Measurements from ENCODE around the gene MLH3. TPM values are rescaled to one million over a fixed set of nuclear protein-coding genes. Genes with fewer than 3 reads are reported as not detected.

The MLH3 gene
- total RNA-seq, 1 donor from 2014 or later, result 18.2 TPM

DNA sequence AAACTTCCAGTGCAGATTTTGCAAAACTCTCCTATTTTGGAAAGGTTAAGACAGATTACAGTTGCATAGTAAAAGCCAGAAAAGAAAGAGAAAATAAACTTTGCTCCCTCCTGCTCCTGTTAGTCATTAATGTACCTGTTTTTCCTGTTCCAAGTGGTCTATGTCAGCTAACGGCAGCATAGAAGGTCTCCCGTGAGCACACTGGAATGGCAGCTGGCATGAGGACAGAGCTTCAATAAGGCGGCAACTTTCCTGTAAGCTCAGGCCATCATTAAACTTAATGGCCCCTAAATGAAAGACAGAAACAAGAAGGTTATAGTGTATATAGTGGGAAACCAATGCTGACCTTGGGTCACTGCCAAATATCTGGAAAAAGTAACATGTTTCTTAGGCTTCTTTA is 32.6 kb downstream of the MLH3 start:
- Histone ChIP-seq H3K4me1 (peaks cover 21% of the 10 kb centered on the region), H3K9me3 (replicated peaks) (no peaks in the 10 kb centered on the region), H3K36me3 (peaks cover 89% of the 10 kb centered on the region), H3K4me3 (no peak overlapping the region), H3K27me3 (ENCODE audit: low read depth) (no peaks in the 10 kb centered on the region), H3K27ac (replicated peaks) (no peak overlapping the region)
- DNase-seq, result no peak
- TF ChIP-seq, protein P1, sequence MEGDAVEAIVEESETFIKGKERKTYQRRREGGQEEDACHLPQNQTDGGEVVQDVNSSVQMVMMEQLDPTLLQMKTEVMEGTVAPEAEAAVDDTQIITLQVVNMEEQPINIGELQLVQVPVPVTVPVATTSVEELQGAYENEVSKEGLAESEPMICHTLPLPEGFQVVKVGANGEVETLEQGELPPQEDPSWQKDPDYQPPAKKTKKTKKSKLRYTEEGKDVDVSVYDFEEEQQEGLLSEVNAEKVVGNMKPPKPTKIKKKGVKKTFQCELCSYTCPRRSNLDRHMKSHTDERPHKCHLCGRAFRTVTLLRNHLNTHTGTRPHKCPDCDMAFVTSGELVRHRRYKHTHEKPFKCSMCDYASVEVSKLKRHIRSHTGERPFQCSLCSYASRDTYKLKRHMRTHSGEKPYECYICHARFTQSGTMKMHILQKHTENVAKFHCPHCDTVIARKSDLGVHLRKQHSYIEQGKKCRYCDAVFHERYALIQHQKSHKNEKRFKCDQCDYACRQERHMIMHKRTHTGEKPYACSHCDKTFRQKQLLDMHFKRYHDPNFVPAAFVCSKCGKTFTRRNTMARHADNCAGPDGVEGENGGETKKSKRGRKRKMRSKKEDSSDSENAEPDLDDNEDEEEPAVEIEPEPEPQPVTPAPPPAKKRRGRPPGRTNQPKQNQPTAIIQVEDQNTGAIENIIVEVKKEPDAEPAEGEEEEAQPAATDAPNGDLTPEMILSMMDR (IDR thresholded peaks at IDR 0.05; ENCODE audit: borderline replicate concordance), result no peak
- intact Hi-C loops (cut with micrococcal nuclease), result no loop called here

DNA sequence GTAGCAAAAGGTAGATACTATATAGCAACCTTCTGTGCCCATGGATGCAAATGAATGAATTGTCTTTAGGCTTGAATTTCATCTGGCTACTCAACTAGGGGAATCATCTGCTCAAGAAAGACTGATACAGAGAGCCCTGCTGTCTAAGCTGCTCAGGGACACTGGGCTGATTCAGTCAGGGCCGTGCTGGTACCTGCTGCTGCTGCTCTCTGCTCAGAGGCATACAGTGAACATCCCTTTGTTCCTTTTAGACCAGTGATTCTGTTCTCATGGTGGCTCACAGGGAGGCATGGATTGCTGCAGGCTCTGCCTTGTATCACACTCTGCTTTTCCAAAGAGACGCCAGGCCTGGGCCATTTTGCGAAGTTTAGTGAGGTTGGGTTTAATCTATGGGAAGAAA is 34.5 kb downstream of the MLH3 start:
- DNase-seq, result no peak
- H3K9me3 ChIP-seq (replicated peaks), result no peaks in the 10 kb centered on the region
- intact Hi-C loops (cut with micrococcal nuclease), result no loop called here
- H3K36me3 ChIP-seq, result peaks cover 84% of the 10 kb centered on the region
- H3K4me3 ChIP-seq, result no peak overlapping the region
- peaks cover 26% of the 10 kb centered on the region for H3K4me1 ChIP-seq
- no peaks in the 10 kb centered on the region for H3K27me3 ChIP-seq (ENCODE audit: low read depth)
- no peak overlapping the region for H3K27ac ChIP-seq (replicated peaks)
- TF ChIP-seq, protein P1 (IDR thresholded peaks at IDR 0.05; ENCODE audit: borderline replicate concordance), result no peak

DNA sequence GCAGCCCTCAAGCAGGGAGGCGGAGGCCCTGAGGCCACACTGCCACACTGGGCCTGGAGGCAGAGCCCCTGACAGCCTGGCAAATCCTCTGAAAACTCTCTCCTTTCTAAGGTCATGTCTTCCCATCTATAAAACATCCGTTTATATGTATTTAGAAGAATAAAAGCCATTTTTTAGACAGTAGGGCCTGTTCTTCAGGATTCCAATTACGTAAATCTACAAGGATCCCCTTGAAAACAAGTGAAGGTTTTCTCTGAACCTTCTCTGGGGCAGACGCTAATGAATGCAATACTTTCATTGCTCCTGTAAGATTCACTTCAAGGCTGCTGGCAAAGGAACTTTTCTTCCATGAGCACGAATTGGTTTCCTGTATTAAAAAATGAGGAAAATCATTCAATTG is 35.8 kb downstream of the MLH3 start:
- Histone ChIP-seq H3K36me3 (peaks cover 71% of the 10 kb centered on the region), H3K9me3 (replicated peaks) (no peaks in the 10 kb centered on the region), H3K27me3 (ENCODE audit: low read depth) (no peaks in the 10 kb centered on the region), H3K27ac (replicated peaks) (no peak overlapping the region), H3K4me1 (peaks cover 36% of the 10 kb centered on the region), H3K4me3 (no peak overlapping the region)
- intact Hi-C loops (cut with micrococcal nuclease), result no loop called here
- TF ChIP-seq, protein P1 (IDR thresholded peaks at IDR 0.05; ENCODE audit: borderline replicate concordance), result no peak
- DNase-seq, result no peak

DNA sequence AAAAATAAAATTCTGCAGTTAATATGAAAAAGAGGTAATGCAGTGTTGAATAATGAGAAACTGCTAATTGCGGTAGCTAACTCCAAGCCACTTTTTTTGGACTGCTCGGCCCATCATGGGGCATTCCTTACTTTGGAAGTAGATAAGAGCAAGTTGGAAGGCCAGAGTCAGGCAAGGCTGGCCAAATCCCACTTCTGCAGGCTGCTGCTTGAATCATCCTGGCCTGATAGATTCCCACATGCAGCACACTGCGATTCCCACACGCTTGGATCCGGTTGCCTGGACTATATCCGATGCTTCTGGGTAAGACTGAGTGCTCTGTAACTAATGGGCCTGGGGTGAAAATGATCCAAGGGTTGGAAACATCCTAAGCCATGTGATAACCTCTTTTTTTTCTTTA is 38.0 kb downstream of the MLH3 start:
- peak overlapping the region; percentile 78 for H3K27ac ChIP-seq (replicated peaks)
- H3K4me1 ChIP-seq, result peaks cover 36% of the 10 kb centered on the region
- H3K9me3 ChIP-seq (replicated peaks), result no peaks in the 10 kb centered on the region
- DNase-seq, result peak; percentile 30
- no peak overlapping the region for H3K4me3 ChIP-seq
- TF ChIP-seq, protein P1 (IDR thresholded peaks at IDR 0.05; ENCODE audit: borderline replicate concordance), result no peak
- H3K36me3 ChIP-seq, result peaks cover 71% of the 10 kb centered on the region
- no peaks in the 10 kb centered on the region for H3K27me3 ChIP-seq (ENCODE audit: low read depth)
- intact Hi-C loops (cut with micrococcal nuclease), result no loop called here

DNA sequence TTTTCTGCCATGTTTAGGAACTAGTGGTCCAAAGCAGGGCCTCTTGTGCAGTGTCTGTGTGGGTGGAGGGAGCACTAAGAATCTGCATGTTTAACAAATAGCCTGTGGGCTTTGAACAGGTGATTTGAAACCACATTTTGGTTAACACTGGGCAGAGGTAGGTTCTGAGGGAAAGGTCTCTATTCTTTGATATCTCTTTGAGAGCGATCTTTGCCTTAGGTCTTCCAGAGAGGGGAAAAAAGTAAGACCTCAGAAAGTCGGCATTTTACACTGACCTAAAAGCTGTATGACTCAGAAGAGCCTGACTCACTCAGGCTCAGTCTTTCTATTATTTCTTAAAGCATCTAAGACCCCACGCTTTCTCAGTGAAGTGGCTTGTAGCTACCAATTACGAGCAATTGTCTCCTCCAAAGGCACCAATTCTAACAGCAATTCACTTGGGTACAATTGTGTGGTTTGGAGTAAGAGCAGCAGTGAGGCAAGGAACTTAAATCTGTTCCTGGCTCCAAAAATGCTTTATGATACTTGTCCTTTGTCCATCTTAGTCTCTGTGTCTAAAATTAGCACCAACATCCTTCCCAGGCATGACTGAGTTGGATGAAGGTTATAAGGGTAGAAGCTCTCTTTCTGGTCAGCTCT is 39.8 kb downstream of the MLH3 start:
- intact Hi-C loops (cut with micrococcal nuclease), result no loop called here

More for the DNA sequence above, 39.8 kb downstream of the MLH3 start:
- Histone ChIP-seq H3K27me3 (ENCODE audit: low read depth) (no peaks in the 10 kb centered on the region), H3K9me3 (replicated peaks) (no peaks in the 10 kb centered on the region), H3K27ac (replicated peaks) (peak overlapping the region; percentile 78), H3K36me3 (peaks cover 71% of the 10 kb centered on the region), H3K4me3 (no peak overlapping the region), H3K4me1 (peaks cover 36% of the 10 kb centered on the region)
- no peak for DNase-seq
- TF ChIP-seq, protein P1 (IDR thresholded peaks at IDR 0.05; ENCODE audit: borderline replicate concordance), result no peak
